OCI-LY3 (cell line): ENCODE results near the gene UBA3.

Source experiments
- EZH2phosphoT487 ChIP-seq: fragments of 200-600 bp; shearing (Covaris generic); IDR thresholded peaks from 2 replicates; pipeline ENCODE4 v1.6.1; 2018; ENCODE audit warnings: antibody characterized with exemption, mixed run types, low read depth
- TF ChIP-seq, protein P1 (sequence below): fragments of 200-600, 300-600 bp; sonication (generic); IDR thresholded peaks from 2 replicates; pipeline ENCODE4 v1.5.1; 2014; ENCODE audit warnings: antibody characterized with exemption, low read length, low read depth

DNA sequence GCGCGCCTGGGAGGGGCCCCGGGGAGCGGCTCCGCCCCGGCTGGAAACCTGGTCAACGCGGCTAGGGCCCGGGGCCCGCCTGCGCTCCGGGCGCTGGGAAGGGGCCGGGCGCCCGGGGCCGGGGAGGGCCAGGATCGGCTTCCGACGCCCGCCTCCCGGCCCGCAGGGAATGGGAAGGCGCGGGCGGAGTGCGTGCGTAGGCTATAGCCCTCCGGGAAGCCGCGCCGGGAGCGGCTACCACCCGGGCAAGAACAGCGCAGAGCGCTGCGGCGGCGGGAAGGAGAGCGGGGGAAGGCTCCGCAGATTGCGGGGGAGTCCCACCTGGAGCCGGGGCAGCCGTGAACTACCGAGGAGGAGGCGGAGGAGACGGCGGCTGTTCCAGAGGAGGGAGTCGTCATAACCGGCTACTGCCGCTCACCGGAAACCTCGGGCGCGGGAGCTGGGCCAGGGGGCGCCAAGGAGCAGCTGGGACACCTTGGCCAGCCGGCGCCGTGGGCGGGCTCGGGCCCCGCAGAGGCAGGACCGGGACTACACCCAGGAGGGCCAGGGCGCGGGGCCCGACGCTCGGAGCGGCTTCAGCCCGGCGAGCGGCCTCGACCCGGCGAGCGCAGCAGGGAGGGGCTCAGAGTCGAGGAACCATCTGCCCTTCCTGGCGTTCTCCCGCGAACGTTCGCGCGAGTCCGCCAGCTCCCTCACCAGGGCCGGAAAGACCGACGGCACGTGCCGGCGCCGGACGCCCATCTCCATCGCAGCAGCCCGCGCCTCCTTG is 66.7 kb downstream of the UBA3 start, which contains the start of gene EOGT:
- TF ChIP-seq, protein P1, sequence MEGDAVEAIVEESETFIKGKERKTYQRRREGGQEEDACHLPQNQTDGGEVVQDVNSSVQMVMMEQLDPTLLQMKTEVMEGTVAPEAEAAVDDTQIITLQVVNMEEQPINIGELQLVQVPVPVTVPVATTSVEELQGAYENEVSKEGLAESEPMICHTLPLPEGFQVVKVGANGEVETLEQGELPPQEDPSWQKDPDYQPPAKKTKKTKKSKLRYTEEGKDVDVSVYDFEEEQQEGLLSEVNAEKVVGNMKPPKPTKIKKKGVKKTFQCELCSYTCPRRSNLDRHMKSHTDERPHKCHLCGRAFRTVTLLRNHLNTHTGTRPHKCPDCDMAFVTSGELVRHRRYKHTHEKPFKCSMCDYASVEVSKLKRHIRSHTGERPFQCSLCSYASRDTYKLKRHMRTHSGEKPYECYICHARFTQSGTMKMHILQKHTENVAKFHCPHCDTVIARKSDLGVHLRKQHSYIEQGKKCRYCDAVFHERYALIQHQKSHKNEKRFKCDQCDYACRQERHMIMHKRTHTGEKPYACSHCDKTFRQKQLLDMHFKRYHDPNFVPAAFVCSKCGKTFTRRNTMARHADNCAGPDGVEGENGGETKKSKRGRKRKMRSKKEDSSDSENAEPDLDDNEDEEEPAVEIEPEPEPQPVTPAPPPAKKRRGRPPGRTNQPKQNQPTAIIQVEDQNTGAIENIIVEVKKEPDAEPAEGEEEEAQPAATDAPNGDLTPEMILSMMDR, result peak; percentile 66
- TF ChIP-seq EZH2phosphoT487, result no peak
